Type B pancreatic cell (in vitro differentiated cells): ENCODE measurements around the gene SMS. TPM values are rescaled to one million over a fixed set of nuclear protein-coding genes. Genes with fewer than 3 reads are reported as not detected.

ENCODE experiments used
- DNase-seq: peaks from one replicate; pipeline ENCODE4 v3.0.0; 2021; ENCODE audit warnings: mixed read lengths; ENCODE audit not compliant: unreplicated experiment; ENCODE audit errors: extremely low spot score
- H3K27ac Mint-ChIP-seq: 2 replicates; pipeline ENCODE4 v1.8.0; 2021; ENCODE audit warnings: mild to moderate bottlenecking, mixed read lengths
- H3K27me3 Mint-ChIP-seq: 2 replicates; pipeline ENCODE4 v1.8.0; 2021; ENCODE audit warnings: mixed read lengths
- H3K36me3 Mint-ChIP-seq: 2 replicates; pipeline ENCODE4 v1.8.0; 2021; ENCODE audit warnings: mixed read lengths
- H3K4me1 Mint-ChIP-seq: one replicate; pipeline ENCODE4 v1.8.0; 2021; ENCODE audit warnings: mixed read lengths; ENCODE audit not compliant: unreplicated experiment
- H3K4me3 Mint-ChIP-seq: 2 replicates; pipeline ENCODE4 v1.8.0; 2021; ENCODE audit warnings: mild to moderate bottlenecking, mixed read lengths
- H3K9me3 Mint-ChIP-seq: 2 replicates; pipeline ENCODE4 v1.8.0; 2021; ENCODE audit warnings: mixed read lengths
- long read RNA-seq: library from polyadenylated mRNA; unstranded; transcript quantifications from one replicate; pipeline ENCODE4 v2.0.0, GENCODE V29; 2020
- total RNA-seq: library from RNA; stranded (reverse); gene quantifications from 2 replicates; pipeline ENCODE4 v1.2.1, GENCODE V29; 2021; ENCODE audit warnings: low replicate concordance
- TF ChIP-seq, protein P1 (sequence below): fragments of 200-600 bp; sonication (generic); conservative IDR thresholded peaks from 2 replicates; pipeline ENCODE4 v1.5.0; 2021; ENCODE audit warnings: antibody characterized with exemption, mild to moderate bottlenecking

The SMS gene
- 138 and 277 TPM in 2 replicates for total RNA-seq
- long read RNA-seq, transcript SMS-202 (11 exons, 1,837 nt), result major isoform, 2,200 of 2,292 reads
- long read RNA-seq, partial matches to known transcripts, result 37 of 2,292 reads
- long read RNA-seq, other reads (novel, unspliced or antisense), result 51 of 2,292 reads

- Mint-ChIP-seq H3K9me3 (no peaks in the 10 kb centered on the region), H3K36me3 (peaks cover 17% of the 10 kb centered on the region), H3K4me3 (peak within 1 kb of the TSS; percentile 92), H3K4me1 (peaks cover 24% of the 10 kb centered on the region), H3K27me3 (no peaks in the 10 kb centered on the region), H3K27ac (peak within 1 kb of the TSS; percentile 93)
- TF ChIP-seq, protein P1, sequence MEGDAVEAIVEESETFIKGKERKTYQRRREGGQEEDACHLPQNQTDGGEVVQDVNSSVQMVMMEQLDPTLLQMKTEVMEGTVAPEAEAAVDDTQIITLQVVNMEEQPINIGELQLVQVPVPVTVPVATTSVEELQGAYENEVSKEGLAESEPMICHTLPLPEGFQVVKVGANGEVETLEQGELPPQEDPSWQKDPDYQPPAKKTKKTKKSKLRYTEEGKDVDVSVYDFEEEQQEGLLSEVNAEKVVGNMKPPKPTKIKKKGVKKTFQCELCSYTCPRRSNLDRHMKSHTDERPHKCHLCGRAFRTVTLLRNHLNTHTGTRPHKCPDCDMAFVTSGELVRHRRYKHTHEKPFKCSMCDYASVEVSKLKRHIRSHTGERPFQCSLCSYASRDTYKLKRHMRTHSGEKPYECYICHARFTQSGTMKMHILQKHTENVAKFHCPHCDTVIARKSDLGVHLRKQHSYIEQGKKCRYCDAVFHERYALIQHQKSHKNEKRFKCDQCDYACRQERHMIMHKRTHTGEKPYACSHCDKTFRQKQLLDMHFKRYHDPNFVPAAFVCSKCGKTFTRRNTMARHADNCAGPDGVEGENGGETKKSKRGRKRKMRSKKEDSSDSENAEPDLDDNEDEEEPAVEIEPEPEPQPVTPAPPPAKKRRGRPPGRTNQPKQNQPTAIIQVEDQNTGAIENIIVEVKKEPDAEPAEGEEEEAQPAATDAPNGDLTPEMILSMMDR, result no peak
- DNase-seq, result peak; percentile 78
Measured at GRCh38 chrX:21940356-21940829, at the start of gene SMS. Gene SMS (plus strand): TSS chrX:21940709. CDS start chrX:21940825, 116 bp downstream.

- Mint-ChIP-seq H3K4me3 (no peak overlapping the region), H3K9me3 (no peaks in the 10 kb centered on the region), H3K27ac (no peak overlapping the region), H3K4me1 (peaks cover 17% of the 10 kb centered on the region), H3K36me3 (no peaks in the 10 kb centered on the region), H3K27me3 (no peaks in the 10 kb centered on the region)
- TF ChIP-seq, protein P1, result no peak
- DNase-seq, result no peak
Measured at GRCh38 chrX:21905313-21905712, 35.2 kb upstream of the SMS start.

DNA sequence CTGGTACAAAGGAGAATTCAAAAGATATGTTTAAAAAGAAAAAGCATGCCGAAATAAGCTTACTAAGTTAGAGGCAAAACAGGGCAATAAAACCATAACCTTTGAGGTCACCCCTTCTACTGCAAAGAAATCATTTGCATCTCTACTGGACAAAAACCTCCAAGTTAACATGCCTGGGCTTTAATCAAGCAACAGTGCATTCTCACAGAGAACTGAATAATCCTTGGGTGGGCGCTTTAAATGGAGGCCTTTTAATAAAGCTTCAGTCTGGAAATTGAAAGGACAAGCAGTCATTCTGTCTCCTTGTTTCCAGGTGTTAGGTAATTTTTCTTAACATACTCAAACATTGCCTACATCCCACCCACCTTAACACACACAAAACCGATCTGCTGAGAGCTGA, 34.6 kb upstream of the SMS start:
- no peaks in the 10 kb centered on the region for H3K36me3 Mint-ChIP-seq
- H3K4me1 Mint-ChIP-seq, result peaks cover 17% of the 10 kb centered on the region
- H3K9me3 Mint-ChIP-seq, result no peaks in the 10 kb centered on the region
- DNase-seq, result no peak
- no peak overlapping the region for H3K4me3 Mint-ChIP-seq
- no peaks in the 10 kb centered on the region for H3K27me3 Mint-ChIP-seq
- TF ChIP-seq, protein P1, result no peak
- no peak overlapping the region for H3K27ac Mint-ChIP-seq

DNA sequence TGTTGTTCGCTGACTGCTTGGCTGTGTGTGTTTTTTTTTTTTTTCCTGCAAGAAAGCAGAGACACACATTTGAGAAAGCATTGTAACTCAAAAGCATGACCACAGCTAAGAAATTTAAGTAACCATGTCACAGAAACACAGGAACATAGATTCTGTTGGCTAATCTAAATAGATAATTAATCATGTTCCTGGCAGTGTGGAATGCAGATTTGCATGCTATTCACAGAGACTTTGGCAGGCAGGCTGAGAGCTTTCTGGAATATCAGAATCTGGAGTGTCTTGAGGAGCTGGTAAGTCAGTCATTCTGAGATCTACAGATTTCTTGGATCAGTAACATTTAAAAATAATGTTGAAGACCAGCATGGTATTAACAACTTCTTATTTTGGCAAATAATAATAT, 33.2 kb upstream of the SMS start:
- Mint-ChIP-seq H3K4me3 (no peak overlapping the region), H3K27ac (peak overlapping the region; percentile 50)

GRCh38 chrX:21911481-21911880, 29.0 kb upstream of the SMS start:
- Mint-ChIP-seq H3K27me3 (no peaks in the 10 kb centered on the region), H3K4me1 (peaks cover 4% of the 10 kb centered on the region), H3K4me3 (no peak overlapping the region), H3K27ac (no peak overlapping the region), H3K9me3 (no peaks in the 10 kb centered on the region), H3K36me3 (no peaks in the 10 kb centered on the region)
- DNase-seq, result no peak
- TF ChIP-seq, protein P1, result no peak

More for the DNA sequence above, 33.2 kb upstream of the SMS start:
- TF ChIP-seq, protein P1, result no peak
- no peak for DNase-seq
- no peaks in the 10 kb centered on the region for H3K36me3 Mint-ChIP-seq
- H3K4me1 Mint-ChIP-seq, result peaks cover 17% of the 10 kb centered on the region
- H3K9me3 Mint-ChIP-seq, result no peaks in the 10 kb centered on the region
- no peaks in the 10 kb centered on the region for H3K27me3 Mint-ChIP-seq
